Measurements from ENCODE around the gene CACNG6.
"Not testable (repeated sequence)": the region's sequence is repeated elsewhere in the genome, so short reads cannot be mapped to it uniquely, and the experiment has no call there.

Gene CACNG6

DNA sequence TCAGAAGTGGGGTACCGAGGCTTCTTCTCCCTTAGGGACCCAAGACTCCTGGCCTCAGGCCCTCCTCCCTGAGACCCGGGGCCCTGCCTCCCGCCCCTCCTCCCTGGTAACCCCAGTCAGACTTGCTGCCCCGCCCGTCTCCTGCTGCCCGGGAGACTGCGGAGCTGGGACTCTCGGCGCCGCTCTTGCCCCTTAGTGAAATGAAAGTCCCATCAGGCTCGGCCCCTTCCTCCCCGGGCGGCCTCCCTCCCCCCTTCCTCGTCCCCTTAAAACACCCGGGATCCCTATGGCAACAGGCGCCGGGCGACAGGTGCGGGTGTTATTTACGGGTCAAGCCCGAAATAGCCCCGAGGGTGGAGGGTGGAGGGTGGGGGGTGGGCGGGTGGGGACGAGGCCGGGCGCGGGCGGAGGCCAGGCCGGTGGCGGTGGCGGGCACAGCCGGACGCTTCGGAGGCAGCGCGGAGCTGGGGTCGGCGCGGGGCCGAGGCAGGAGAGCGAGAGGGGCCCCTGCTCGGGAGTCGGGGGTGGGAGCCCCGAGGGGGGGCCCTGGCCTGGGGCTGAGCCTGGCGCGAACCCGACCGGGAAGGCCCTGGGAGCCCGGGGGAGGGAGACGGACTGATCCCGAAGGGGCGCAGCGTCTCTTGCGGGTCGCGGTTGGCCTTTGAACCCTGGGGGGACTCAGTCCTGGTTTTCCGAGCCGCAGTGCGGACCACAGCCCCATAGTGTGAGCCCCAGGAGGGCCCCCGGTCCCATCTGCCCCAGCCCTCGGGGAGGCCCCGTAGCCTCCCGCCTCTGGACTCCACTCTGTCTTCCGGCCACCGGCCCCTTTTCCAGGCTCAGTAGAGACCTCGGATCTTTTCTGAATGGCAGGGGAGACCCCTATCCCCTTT, at the start of gene CACNG6:
Gene CACNG6, plus strand, starts transcription at position 414 of the 890 bp plus-strand sequence. CDS start 1,241 bp downstream, outside the sequence.
- DNase-seq: no peak

- DNase-seq: no peak
Measured at GRCh38 chr19:53942001-53942786, 49.2 kb upstream of the CACNG6 start.

DNA sequence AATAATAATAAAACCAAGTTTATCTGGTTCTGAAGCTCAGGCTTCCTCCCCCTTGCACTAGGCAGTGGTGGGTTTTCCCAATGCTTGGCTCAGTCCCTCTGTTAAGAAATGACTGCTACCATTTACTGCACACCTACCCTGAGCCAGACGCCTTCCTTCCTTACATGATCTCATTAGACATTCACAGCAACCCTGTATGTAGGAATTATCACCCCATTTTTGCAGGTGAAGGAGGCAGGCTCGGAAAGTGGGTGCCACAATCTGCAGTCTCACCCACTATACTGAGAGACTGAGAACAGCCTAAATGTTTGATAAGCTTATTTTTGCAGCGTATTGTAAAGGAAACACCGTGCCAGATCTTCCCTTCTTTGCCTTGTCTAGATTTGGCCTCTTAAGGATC, 47.0 kb upstream of the CACNG6 start:
- no peak for DNase-seq

DNA sequence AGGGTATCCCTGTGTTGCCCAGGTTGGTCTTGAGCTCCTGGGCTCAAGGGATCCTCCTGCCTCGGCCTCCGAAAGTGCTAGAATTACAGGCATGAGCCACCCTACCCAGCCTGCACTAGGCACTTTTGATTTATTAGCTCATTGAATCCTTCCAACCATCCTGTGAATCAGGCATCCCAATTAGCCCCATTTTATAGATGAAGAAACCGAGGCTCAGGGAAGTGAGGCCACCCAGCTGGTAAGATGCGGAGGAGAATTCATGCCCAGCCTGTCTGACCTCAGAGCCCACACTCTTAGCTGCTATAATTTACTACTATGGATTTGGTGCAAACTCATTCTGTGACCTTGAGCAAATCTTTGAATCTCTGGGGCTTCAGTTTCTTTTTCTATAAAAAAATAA, 46.5 kb upstream of the CACNG6 start:
- no peak for DNase-seq

DNA sequence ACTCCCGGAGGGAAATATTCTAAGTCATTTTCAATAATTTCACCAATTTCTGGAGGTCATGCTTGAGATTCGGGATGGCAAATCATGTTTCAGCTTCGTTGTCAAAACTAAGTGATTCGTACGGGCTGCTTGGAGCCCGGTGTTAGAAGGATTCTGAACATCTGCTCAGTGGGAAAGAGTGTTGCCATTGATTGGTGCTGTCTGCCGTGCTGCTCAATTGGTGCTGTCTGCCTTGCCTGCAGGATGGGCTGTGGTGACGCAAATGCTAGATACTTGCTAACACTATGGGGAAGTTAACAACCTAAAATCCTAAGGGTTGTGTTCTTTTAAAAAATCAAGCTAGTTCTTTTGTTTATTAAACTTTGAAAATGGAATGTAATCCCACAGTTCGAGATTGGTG, 46.0 kb upstream of the CACNG6 start:
- no peak for DNase-seq

- no peak for DNase-seq
Measured at GRCh38 chr19:53945998-53946397, 45.4 kb upstream of the CACNG6 start.

DNA sequence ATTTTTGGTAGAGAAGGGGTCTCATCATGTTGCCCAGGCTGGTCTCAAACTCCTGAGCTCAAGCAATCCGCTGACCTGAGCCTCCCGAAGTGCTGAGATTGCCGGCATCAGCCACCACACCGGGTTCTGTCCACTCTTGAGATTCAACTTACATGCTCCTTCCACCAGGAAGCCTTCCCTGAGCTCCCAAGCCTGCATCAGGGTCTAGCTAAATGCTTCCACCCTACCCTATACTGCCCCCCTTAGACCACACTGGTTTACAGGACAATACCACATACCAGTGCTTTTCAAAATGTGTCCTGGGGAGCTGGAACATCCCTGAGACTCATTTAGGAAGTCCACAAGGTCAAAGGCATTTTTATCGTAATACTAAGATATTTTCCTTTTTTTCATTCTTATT, 43.8 kb upstream of the CACNG6 start:
- no peak for DNase-seq

DNA sequence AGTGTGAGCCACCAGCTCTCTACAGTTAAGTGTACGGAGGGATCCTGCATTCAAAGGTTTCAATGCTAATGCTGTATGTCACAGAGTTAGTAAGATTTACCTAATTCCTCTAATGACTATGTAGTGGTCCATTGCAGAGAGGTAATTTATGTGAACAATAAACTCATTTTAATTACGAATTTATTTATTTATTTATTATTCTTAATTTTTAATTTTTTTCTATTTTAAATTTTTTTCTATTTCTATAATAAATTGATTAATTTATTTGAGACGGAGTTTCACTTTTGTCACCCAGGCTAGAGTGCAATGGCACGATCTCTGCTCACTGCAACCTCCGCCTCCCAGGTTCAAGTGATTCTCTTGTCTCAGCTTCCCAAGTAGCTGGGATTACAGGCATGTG, 42.8 kb upstream of the CACNG6 start:
- DNase-seq: not testable (repeated sequence)

GRCh38 chr19:53951436-53951835, 40.0 kb upstream of the CACNG6 start:
- no peak for DNase-seq

- DNase-seq: no peak
Measured at GRCh38 chr19:53951947-53952346, 39.5 kb upstream of the CACNG6 start.

- no peak for DNase-seq
Measured at GRCh38 chr19:53953383-53953782, 38.1 kb upstream of the CACNG6 start.

DNA sequence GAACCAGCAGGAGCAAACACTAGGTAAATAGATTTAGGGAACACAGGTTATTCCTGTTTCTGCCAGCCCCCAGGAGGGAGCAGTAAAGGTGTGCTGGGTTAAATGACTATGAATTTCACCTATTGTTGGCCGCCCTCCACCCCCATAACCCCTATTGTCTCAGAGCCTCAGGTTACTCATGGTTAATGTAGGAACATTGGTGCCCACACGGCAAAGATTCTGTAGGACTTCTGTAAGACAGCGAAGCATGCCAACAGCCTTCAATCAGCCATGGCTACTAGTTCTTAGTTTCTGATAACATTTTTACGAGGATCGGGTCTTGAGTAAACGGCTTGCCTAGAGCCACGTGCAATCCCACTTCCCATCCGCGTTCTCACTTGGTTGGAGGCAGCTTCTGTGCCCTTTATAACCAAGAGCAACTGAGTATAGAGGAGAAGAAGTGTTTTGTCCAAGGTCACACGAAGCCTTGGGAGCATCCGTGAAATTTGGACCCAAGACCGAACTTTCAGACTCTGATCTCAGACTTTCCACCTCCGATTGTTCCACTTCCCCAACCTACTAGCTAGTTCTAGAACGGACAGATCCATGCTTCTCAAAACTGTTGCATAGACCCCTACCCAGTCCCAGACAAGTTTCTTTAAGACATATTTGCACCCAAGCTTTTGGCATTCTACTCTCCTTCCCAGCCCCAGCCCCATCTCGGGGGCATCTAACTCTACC, 33.8 kb upstream of the CACNG6 start:
- DNase-seq: no peak

- DNase-seq: no peak
Measured at GRCh38 chr19:53958168-53958571, 33.3 kb upstream of the CACNG6 start.

GRCh38 chr19:53958823-53959757, 32.3 kb upstream of the CACNG6 start:
- no peak for DNase-seq

- DNase-seq: no peak
Measured at GRCh38 chr19:53960187-53960586, 31.2 kb upstream of the CACNG6 start.

DNA sequence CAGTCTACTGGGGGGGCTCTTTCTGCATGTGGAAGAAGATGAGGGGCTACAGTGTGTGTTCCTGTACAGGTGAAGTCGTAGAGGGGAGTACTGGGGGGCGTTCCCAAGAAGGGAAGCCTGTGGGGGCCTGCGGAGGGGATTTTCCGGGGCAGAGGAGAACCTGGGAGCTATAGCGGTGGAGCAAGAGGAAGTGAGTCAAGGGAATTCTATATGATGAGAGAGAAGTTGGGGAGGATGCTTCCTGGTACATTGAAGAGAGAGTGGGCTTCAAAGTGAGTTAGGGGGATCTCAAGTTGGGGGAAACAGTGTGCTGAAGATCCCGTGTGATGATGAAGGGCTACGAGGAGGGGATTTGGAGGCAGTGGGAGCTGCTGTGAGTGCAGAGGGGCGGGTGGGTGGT, 30.6 kb upstream of the CACNG6 start:
- DNase-seq: no peak

DNA sequence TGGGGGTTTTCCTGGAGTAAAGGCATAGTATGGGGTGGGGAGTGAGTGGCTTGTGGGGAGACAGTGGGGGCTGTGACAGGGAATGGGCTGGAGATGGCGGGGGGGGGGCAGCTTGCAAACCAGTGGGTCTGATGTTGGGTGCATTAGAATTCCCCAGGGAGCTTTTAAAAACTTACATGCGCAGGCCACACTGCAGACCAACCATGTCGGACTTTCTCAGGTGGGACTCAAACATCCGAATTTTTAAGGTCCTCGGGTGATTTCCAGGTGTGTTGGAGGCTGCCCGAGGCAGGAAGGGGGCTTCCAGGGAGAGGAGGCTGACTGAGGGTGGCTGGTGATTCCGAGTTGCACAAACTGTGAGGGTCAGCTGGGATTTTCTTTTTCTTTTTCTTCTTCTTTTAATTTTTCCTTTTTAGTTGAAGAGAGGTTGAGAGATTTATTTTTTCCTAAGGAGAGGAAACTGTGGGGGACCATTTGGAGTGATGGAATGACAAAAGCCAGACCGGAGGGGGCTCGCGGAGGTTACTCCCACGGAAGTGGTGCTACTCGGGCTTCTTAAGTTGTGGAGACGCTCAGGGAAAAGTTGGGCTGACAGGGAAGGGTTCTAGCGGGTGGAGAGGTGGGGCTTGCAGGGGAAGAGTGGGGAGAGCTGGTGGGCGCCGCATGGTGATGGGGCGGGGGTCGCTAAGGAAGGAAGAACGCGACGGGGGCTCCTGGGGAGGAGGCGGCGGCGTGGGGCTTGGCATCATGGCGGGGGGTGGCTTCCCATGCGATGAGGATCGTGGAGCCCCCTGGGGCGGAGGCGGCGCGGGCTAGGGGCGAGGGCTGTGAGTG, 29.7 kb upstream of the CACNG6 start:
- DNase-seq: no peak

DNA sequence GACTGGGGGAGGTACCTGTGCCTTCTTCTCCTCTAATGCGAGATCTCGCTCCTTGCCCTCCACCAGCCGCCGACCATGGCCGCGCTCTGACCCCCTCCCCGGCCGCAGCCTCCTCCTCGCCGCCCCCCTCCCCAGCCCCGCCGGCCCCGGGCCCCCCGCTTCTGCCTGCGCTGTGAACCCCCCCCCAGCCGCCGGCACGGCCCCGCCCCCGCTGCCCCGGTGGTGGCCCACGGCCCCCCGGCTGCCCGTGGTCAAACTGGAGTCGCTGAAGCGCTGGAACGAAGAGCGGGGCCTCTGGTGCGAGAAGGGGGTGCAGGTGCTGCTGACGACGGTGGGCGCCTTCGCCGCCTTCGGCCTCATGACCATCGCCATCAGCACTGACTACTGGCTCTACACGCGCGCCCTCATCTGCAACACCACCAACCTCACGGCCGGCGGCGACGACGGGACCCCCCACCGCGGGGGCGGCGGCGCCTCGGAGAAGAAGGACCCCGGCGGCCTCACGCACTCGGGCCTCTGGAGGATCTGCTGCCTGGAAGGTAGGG, 28.5 kb upstream of the CACNG6 start, which contains the start of gene CACNG8:
Gene CACNG8, plus strand, starts transcription at position 51 of the 545 bp plus-strand sequence.
- no peak for DNase-seq

DNA sequence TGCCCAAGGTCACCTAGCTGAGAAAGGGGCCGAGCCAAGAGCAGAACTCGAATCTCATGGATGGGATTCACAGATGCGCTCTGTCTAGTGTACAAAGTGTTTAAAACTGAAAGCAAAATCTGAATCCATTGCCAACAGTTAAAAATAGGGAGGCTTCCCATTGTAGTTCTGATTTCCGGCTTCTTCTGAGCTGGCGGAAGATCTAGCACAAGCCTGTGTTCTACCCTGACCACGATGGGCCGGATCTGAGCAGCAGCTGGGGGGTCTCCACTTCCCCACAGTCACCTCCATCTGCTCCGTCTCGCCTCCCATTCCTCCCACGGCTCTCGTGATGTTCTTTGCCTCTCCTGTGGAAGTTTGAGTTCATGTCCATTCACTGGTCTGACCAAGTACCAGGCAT, 26.3 kb upstream of the CACNG6 start:
- DNase-seq: no peak

DNA sequence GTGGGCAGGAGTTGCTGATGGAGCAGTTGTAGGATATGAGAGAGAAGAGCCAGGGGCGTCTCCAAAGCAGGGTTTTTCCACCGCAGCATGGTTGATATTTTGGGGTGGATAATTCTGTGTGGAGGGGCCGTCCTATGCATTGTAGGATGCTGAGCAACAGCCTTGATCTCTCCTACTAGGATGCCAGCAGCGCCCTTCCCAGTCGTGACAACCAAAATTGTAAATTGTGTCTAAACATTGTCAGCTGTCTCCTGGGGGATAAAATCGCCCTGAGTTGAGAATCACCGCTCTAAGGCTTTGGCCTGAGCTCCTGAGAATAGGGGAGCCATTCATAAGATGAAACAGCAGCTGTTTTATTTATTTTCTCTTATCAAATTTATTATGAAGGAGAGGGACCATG, 24.5 kb upstream of the CACNG6 start:
- DNase-seq: no peak

DNA sequence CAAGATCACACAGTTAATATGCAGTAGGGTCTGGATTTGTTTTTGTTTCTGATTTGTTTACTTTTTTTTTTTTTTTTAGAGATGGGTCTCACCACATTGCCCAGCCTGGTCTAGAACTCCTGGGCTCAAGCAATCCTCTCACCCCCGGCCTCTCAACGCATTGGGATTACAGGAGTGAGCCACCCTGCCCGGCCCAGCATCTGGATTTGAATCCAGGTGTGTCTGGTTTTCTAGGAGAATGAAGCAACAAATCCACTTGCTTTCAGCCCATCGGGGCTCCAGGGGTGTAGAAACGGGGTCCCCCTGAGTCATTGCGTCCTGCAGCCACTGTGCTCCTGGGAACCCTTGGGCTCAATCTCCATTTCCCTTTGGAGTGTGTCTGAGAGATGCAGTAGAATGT, 22.1 kb upstream of the CACNG6 start:
- no peak for DNase-seq
